AG10803 (cell line): ENCODE measurements around the gene SYNGR2.

ENCODE experiments used
- DNase-seq: peaks from one replicate; pipeline ENCODE4 v3.0.0; 2010; ENCODE audit warnings: low read depth
- H3K4me3 ChIP-seq: 2 replicates; pipeline ENCODE4 v1.5.1; 2011; ENCODE audit warnings: mild to moderate bottlenecking, low read length, control low read depth
- CTCF ChIP-seq: conservative IDR thresholded peaks from 2 replicates; pipeline ENCODE4 v1.5.1; 2011; ENCODE audit warnings: mild to moderate bottlenecking, low read length, control low read depth, inconsistent platforms

SYNGR2 gene

DNA sequence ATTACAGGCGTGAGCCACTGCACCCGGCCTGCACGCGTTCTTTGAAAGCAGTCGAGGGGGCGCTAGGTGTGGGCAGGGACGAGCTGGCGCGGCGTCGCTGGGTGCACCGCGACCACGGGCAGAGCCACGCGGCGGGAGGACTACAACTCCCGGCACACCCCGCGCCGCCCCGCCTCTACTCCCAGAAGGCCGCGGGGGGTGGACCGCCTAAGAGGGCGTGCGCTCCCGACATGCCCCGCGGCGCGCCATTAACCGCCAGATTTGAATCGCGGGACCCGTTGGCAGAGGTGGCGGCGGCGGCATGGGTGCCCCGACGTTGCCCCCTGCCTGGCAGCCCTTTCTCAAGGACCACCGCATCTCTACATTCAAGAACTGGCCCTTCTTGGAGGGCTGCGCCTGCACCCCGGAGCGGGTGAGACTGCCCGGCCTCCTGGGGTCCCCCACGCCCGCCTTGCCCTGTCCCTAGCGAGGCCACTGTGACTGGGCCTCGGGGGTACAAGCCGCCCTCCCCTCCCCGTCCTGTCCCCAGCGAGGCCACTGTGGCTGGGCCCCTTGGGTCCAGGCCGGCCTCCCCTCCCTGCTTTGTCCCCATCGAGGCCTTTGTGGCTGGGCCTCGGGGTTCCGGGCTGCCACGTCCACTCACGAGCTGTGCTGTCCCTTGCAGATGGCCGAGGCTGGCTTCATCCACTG lies 45.8 kb downstream of the SYNGR2 start, which contains the start of gene BIRC5:
TSS of gene BIRC5 (plus strand) at position 238 of the 690 bp plus-strand sequence. CDS start at position 302, 64 bp downstream.
- no peak for TF ChIP-seq CTCF
- peak within 1 kb of the TSS; percentile 75 for H3K4me3 ChIP-seq
- DNase-seq, result peak; percentile 80

GRCh38 chr17:78214706-78215061 lies 46.3 kb downstream of the SYNGR2 start:
- no peak for DNase-seq

DNA sequence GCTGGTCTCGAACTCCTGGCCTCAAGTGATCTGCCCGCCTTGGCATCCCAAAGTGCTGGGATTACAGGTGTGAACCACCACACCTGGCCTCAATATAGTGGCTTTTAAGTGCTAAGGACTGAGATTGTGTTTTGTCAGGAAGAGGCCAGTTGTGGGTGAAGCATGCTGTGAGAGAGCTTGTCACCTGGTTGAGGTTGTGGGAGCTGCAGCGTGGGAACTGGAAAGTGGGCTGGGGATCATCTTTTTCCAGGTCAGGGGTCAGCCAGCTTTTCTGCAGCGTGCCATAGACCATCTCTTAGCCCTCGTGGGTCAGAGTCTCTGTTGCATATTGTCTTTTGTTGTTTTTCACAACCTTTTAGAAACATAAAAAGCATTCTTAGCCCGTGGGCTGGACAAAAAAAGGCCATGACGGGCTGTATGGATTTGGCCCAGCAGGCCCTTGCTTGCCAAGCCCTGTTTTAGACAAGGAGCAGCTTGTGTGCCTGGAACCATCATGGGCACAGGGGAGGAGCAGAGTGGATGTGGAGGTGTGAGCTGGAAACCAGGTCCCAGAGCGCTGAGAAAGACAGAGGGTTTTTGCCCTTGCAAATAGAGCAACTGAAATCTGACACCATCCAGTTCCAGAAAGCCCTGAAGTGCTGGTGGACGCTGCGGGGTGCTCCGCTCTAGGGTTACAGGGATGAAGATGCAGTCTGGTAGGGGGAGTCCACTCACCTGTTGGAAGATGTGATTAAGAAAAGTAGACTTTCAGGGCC lies 51.2 kb downstream of the SYNGR2 start:
- no peak for DNase-seq
- H3K4me3 ChIP-seq, result no peak overlapping the region
- TF ChIP-seq CTCF, result no peak

More at GRCh38 chr17:78214706-78215061, 46.3 kb downstream of the SYNGR2 start:
- TF ChIP-seq CTCF, result no peak
- H3K4me3 ChIP-seq, result peak overlapping the region; percentile 75
